NCI-H82 (cell line): ENCODE measurements around the gene VGLL4.
"Not testable (repeated sequence)": the region's sequence is repeated elsewhere in the genome, so short reads cannot be mapped to it uniquely, and the experiment has no call there.

Experiments
- DNase-seq: peaks from one replicate; lab custom pipeline; 2025; lab: John Stamatoyannopoulos, UW

VGLL4 gene

DNA sequence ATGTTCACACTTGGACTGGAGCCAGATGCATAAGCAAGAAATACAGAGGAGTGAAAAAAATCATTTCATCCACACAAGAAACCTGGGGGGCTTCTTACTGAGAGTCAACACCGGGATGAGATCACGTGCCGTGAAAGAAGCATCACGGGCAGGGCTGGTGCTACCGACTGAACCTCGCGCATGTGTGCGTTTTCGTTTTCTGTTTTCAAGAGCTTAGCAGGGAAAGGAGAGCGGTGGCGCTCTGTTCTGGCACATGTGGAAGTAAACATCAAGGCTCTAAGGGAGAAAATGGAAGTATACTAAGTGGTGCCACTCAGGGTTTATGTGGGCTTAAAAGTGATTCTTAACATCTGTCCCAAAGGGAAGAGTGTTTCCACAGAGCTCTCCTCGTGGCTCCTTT, 55.9 kb downstream of the VGLL4 start:
- DNase-seq = no peak

- no peak for DNase-seq
Measured at GRCh38 chr3:11584570-11584969, 59.1 kb downstream of the VGLL4 start.

- no peak for DNase-seq
Measured at GRCh38 chr3:11583638-11584046, 60.1 kb downstream of the VGLL4 start.

- DNase-seq = no peak
Measured at GRCh38 chr3:11583235-11583634, 60.5 kb downstream of the VGLL4 start.

DNA sequence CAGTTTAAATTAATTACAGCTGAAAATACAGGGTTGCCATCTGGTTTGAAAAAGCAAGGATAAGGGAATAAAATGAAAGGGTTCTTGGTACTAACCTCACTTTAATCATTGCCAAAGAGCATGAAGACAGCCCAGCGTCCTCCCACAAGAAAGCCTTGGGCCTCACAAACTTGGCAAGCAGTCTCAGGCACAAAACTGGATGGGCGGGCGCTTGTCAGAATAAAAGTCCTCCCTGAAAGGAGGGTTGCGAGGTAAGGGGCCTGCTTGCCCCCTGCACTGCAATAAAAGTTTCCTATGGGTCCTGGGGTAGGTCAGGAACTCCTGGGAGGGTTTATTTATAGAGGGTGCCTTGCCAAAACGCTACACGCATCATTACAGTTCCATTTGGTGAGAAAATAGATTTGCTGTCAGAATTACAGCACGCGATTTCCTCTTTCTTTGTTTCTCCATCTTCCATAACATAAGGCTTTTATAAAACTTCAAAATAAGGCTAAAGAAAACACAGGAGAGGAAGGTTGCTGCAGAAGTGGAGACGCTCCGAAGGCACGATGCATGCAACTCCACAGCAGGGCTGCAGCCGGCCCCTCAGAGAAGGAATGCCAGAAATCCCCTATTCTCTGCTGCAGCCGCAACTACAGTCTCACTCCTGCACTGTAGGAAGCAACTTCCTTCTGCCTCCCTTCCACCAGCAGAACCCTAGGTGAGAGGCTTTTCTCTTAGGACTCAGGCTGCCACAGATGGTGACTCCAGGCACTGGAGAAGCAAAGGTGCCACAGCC, 61.3 kb downstream of the VGLL4 start:
- DNase-seq = no peak

DNA sequence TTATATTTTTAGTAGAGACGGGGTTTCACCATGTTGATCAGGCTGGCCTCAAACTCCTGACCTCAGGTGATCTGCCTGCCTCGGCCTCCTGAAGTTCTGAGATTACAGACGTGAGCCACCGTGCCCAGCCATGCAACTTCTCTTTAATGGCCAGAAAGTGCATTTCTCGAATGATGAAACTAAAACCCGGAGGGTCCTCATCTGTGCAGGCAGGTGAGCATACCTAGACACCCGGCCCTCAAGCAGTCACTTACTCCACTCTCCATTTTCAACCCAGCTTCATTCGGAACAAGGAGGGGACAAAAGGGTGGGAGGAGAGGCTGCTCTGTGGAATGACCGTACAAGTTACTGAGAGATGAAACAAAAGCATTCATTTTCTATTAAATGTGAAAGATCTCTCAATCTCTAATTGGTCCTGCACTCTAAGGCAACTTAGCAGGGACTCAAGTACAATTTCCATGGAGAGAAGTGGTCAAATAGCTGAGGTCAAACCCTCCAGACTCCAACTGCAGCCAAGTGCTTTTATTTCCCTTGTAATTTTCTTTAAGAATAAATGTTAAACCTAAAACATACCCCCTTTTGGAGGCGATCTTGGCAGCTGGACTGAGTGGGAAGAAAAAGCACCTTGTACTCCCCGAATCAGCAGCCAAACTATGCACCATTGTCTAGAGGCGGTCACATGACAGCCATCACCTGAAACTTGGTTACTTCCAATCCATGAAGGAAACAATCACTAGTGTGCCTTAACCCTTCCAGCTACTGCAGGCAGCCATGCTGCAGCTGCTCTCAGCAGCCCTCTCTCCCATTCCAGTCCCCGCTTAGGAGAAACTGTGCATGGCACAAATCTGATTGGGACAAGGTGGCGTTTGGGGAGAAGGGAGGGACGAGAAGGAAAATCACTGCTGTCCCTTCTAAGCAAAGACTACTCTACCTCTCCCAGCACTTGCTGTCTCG, 62.2 kb downstream of the VGLL4 start:
- DNase-seq = no peak

GRCh38 chr3:11580645-11581044, 63.1 kb downstream of the VGLL4 start:
- DNase-seq = no peak

GRCh38 chr3:11578169-11578568, 65.5 kb downstream of the VGLL4 start:
- no peak for DNase-seq

DNA sequence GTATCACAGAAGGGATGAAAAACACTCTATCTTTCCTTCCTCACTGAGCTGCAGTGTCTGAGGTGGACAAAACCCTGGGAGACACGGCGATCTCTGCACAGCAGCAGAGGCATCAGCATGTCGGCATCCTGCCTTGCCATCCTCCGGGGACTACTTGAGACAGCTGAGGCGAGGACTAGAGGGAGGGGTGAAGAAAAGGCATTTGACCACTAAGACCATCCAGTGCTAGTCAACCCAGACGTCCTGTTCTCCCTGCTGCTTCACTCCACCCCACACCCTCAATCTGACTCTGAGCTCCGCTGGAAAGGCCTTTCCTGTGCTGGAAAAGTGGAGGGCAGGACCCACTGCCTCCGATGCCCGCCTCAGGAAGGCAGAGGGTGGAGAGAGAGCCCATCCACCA, 67.3 kb downstream of the VGLL4 start:
- DNase-seq = no peak

GRCh38 chr3:11575677-11576076, 68.0 kb downstream of the VGLL4 start:
- no peak for DNase-seq

DNA sequence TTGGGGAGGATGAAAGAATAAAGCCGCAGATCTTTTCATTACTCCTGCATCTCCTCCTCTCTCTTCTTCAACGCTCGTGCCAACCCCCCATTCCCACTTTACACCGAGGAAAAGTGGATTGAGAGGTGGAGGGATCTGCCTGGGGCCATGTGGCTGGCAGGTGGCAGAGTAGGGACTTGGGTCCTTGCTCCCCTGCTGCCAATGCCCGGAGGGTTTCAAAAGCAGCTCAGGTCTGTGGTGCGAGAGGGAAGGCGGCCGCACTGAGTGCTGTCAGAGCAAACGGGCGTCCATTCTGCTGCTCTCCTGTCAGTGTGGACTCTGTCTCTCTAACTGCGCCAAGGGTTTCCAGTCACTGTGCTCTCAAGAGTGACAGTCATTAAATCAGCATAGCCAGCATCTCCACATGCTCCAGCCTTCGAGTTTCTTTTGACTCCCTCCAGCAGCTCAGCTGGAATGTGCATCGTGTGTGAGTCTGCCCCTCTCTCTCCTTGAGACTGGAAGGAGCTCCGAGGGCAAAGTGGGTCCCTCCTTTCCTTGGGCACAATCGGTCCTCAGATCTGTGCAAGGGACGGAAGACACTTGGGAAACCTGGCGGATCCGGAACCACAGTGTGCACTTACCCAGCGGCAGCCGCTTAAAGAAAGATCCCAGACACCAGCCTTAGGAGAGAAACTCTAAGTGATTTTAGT, 68.6 kb downstream of the VGLL4 start:
- no peak for DNase-seq

- not testable (repeated sequence) for DNase-seq
Measured at GRCh38 chr3:11572660-11573059, 71.1 kb downstream of the VGLL4 start.

DNA sequence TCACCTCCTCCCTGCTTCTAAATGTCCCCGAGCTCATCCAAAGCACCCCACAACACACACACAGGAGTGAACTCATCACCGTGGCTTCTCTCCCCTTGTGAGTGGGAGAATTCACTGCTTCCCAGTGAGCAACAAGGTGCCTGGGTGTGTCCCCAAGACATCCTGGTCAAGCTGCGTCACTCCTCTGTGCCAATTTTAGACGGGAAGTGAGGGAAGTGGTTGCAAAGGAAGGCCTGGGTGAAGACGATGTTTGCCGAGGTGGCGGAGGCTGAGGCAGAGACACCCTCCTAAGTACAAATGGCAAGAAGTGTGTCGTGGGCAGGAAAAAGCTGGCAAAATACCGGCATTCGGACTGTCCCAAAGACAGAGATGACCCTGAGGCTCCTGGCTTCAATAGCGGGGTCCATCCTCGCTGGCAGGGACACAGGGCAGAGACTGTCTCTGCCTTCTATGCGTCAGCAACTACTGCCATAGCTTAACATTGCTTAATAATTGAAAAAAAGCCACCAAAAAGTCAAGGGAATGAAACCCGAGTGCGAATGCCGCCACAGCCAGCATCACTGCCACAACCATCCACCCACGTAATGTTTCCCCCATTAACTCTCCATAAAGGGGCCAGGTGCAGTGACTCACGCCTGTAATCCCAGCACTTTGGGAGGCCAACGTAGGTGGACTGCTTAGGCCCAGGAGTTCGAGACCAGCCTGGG, 72.8 kb downstream of the VGLL4 start:
- no peak for DNase-seq

DNA sequence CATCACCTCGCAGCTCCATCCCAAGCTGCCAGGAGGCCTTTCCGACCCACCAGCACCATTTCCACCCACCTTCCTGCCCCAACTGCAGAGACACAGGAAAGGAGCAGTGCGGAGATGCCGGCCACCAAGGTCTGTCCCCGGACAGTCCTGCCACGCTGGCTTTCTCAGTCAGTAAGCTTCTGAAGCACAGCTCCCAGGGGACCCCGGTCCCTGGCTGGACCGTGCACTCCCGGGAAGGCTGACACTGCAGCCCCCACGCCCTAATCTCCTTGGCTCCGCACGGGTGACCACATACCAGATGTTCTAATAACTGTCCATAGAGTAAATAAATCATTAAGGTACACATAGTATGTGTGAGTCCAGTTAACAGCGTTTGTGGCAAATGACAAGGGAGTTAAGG, 73.5 kb downstream of the VGLL4 start:
- DNase-seq = peak; percentile 57

DNA sequence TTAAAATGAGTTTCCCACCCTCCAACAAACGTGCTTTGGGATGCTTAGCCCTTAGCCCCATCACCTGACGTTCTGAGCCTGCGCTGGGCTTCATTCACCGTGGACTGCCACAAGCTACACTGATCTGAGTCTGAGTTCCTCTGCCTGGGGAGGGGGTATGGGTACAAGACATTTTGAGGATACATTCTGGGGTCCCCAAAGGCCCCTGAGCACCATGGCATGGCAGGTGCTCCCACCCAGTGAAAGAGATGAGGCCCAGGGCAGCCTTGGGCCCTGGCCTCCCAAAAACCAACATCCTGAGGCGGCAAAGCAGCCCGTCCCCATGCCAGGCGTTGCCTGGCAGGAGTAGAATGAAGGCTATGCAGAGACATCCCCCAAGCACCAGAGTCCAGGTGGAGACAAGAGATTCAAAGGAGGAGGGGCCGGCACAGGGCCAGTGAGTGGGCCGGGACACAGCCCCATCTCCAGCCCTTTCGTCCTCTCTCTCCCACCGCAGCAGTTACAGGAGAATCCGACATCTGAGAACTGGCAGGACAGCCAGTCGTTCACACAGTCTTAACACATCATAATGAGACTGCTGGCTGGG, 74.5 kb downstream of the VGLL4 start:
- DNase-seq = no peak

DNA sequence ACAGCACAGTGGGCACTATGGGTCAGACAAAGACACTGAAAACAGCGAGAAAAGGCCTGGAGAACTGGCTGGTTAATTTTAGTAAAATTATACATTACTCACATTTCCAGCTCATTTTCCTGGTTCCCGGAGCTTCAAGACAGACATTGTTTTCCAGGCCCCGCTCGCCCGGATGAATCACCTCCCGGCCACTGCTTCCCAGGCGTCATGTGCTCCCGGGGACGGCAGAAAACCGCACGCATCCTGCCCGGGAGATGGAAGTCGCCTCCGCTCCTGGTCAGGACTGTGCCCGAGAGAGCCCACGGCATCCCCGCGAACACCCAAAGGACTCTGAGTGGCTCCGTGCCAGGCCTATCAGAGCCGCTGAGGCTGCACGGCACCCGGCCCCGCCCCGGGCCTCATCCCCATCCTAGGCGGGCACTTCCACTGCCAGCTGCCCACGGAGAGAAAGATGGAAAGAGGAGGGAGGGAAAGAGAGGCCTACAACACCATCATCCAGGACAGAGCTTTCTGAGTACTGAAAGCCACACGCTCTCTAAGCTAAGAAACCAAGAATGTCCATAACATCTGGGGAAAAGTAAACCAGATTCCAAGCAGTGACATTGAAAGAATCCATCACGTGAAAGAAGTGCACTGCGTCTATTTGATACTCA, 75.1 kb downstream of the VGLL4 start:
- DNase-seq = no peak

DNA sequence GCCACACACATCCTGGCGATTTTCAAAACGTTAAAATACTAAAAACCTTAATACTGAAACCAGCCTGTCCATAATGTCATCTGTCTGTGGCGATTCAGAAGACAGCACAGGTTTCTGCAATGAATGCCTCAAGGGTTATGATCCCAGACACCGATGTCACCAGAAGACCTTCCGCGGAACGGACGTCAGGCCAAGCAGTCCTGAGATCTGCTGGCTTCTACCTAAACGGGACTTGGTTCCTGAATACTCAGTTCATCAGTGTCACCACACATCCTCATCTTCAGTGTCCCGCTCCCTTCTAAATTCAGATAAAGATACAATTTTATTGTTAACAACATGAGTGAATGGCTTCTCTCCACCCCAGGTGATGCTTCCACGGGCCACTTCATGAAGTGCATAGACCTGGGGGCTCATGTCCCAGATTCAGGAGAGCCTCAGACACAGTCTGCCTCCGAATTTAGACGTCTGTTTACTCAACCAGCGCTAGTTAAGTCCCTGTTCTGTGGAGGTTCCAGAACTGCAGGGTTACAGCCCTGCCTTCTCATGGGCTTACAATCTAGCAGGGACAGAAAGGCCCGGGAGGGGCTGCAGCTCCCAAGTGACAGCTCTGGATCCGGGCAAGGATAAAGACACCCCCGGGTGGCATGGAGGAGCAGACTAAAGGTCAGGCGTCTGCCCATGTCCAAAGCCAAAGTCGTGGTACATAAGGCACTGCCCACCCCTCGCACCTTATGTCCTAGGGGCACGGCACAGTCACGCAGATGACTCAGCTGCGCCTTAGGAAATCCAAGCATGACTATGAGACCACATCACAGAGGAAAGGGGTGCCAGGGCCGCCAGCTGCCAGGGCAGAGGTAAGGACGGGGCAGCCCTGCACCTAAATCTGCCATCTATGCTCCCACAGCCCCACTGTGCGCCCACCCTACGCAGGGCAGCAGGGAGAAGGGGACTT, 75.9 kb downstream of the VGLL4 start:
- no peak for DNase-seq

GRCh38 chr3:11566916-11567315, 76.8 kb downstream of the VGLL4 start:
- DNase-seq = peak; percentile 9

GRCh38 chr3:11566478-11566877, 77.2 kb downstream of the VGLL4 start:
- DNase-seq = no peak

DNA sequence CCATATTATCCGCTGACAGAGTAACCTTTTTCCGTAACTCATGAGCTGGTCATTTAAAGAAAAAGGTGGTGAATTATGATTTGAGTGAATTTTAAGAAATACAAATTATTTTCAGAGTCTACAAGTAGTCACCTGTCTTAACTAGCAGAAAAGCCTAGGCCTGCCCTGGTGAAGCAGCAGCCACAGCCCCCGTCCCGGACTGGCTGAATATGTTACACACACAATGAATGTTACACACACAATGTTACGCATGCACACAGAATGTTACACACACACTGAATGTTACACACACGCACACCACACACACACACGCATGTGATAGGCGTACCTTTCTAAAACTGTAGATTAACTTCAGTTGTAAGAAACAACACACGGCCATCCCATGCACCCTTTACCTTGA, 77.8 kb downstream of the VGLL4 start:
- DNase-seq = no peak
